NCI-H2227 (cell line): ENCODE measurements around the gene TRABD2B.

Experiments used
- DNase-seq: peaks from one replicate; lab custom pipeline; 2025; ENCODE audit not compliant: unreplicated experiment; lab: John Stamatoyannopoulos, UW

TRABD2B gene

GRCh38 chr1:48022306-48022705, 25.1 kb upstream of the TRABD2B start:
- no peak for DNase-seq

GRCh38 chr1:48021792-48022191, 24.6 kb upstream of the TRABD2B start:
- no peak for DNase-seq

- no peak for DNase-seq
Observed at GRCh38 chr1:48019714-48020315, 22.6 kb upstream of the TRABD2B start.

GRCh38 chr1:48018799-48019198, 21.6 kb upstream of the TRABD2B start:
- no peak for DNase-seq

- DNase-seq = no peak
Observed at GRCh38 chr1:48017716-48018115, 20.5 kb upstream of the TRABD2B start.

GRCh38 chr1:48016515-48016914, 19.3 kb upstream of the TRABD2B start:
- no peak for DNase-seq

- no peak for DNase-seq
Observed at GRCh38 chr1:48013270-48013669, 16.1 kb upstream of the TRABD2B start.

GRCh38 chr1:48007047-48007446, 9.9 kb upstream of the TRABD2B start:
- DNase-seq = no peak

GRCh38 chr1:48006264-48006663, 9.1 kb upstream of the TRABD2B start:
- DNase-seq = no peak

GRCh38 chr1:48005253-48006117, 8.3 kb upstream of the TRABD2B start:
- DNase-seq = no peak

- DNase-seq = no peak
Observed at GRCh38 chr1:48003741-48004531, 6.8 kb upstream of the TRABD2B start.

GRCh38 chr1:48002142-48002541, 5.0 kb upstream of the TRABD2B start:
- DNase-seq = no peak

GRCh38 chr1:48001696-48002095, 4.5 kb upstream of the TRABD2B start:
- no peak for DNase-seq

- DNase-seq = no peak
Observed at GRCh38 chr1:48000883-48001282, 3.7 kb upstream of the TRABD2B start.

GRCh38 chr1:47999097-47999496, 1.9 kb upstream of the TRABD2B start:
- no peak for DNase-seq

GRCh38 chr1:47998396-47998990, 1.3 kb upstream of the TRABD2B start:
- DNase-seq = no peak

GRCh38 chr1:47996406-47997226, 569 bp downstream of the TRABD2B start:
- peak; percentile 27 for DNase-seq

GRCh38 chr1:47996060-47996405, 1.2 kb downstream of the TRABD2B start:
- no peak for DNase-seq

- no peak for DNase-seq
Observed at GRCh38 chr1:47995306-47996050, 1.7 kb downstream of the TRABD2B start.
